Smooth muscle cell (in vitro differentiated cells): ENCODE results near the gene CGRRF1. TPM values are rescaled to one million over a fixed set of nuclear protein-coding genes. Genes with fewer than 3 reads are reported as not detected.
A peak's percentile ranks its signal among the peaks of the same experiment; 100 is the strongest.

Experiments used
- DNase-seq: peaks from one replicate; lab custom pipeline; 2025; ENCODE audit not compliant: unreplicated experiment; lab: John Stamatoyannopoulos, UW
- H2AFZ ChIP-seq: fragments of 200-600 bp; sonication (generic); 2 replicates; pipeline ENCODE4 v1.6.0; 2016; ENCODE audit warnings: antibody characterized with exemption, low read depth, mild to moderate bottlenecking
- H3F3A ChIP-seq: fragments of 200-600 bp; sonication (generic); 2 replicates; pipeline ENCODE4 v1.6.0; 2017; ENCODE audit warnings: antibody characterized with exemption, low read depth
- H3K27ac ChIP-seq: fragments of 200-600 bp; sonication (generic); 2 replicates; pipeline ENCODE4 v1.5.1; 2016; ENCODE audit warnings: low read depth, mild to moderate bottlenecking
- H3K27me3 ChIP-seq: fragments of 200-600 bp; sonication (generic); 2 replicates; pipeline ENCODE4 v1.6.1; 2016; ENCODE audit warnings: low read depth, mild to moderate bottlenecking
- H3K36me3 ChIP-seq: fragments of 200-600 bp; sonication (generic); 2 replicates; pipeline ENCODE4 v1.5.1; 2016; ENCODE audit warnings: low read depth
- H3K4me1 ChIP-seq: fragments of 200-600 bp; sonication (generic); 2 replicates; pipeline ENCODE4 v1.5.1; 2016; ENCODE audit warnings: low read depth
- H3K4me2 ChIP-seq: fragments of 200-600 bp; sonication (generic); 2 replicates; pipeline ENCODE4 v1.6.0; 2016; ENCODE audit warnings: mild to moderate bottlenecking
- H3K4me3 ChIP-seq: fragments of 200-600 bp; sonication (generic); 2 replicates; pipeline ENCODE4 v1.5.1; 2016; ENCODE audit warnings: mild to moderate bottlenecking
- H3K79me2 ChIP-seq: fragments of 200-600 bp; sonication (generic); 2 replicates; pipeline ENCODE4 v1.6.0; 2016; ENCODE audit warnings: low read depth, mild to moderate bottlenecking
- H3K9ac ChIP-seq: fragments of 200-600 bp; sonication (generic); 2 replicates; pipeline ENCODE4 v1.6.0; 2016; ENCODE audit warnings: low read depth
- H3K9me3 ChIP-seq: fragments of 200-600 bp; sonication (generic); replicated peaks from 2 replicates; pipeline ENCODE4 v1.5.1; 2016; ENCODE audit warnings: low read depth
- H4K20me1 ChIP-seq: fragments of 200-600 bp; sonication (generic); 2 replicates; pipeline ENCODE4 v1.6.0; 2016; ENCODE audit warnings: low read depth
- CTCF ChIP-seq: fragments of 200-600 bp; sonication (generic); IDR thresholded peaks from 2 replicates; pipeline ENCODE4 v1.5.1; 2017; ENCODE audit warnings: borderline replicate concordance, mild to moderate bottlenecking, antibody characterized with exemption; ENCODE audit not compliant: insufficient read depth, poor library complexity, severe bottlenecking
- WGBS: methylation state at CpG from one replicate; pipeline ENCODE4 v1.1.7; 2016; ENCODE audit warnings: low lambda C conversion rate; 5-methylcytosine and 5-hydroxymethylcytosine counted together
- polyA plus RNA-seq: library from polyadenylated mRNA; unstranded; fragments of >200 nt; fragmentation: Nextera tagmentation; extraction: Ambion mirVana; gene quantifications from 2 replicates; pipeline ENCODE4 v1.2.1, GENCODE V29; 2016
- total RNA-seq: library from RNA; depleted of rRNA; stranded (reverse); fragments of >200 nt; gene quantifications from 2 replicates; pipeline ENCODE4 v1.2.3, GENCODE V29; 2014

CGRRF1 gene
- total and polyA plus RNA-seq, 2 experiments from 2014 or later: 20.7 to 30.6 TPM

GRCh38 chr14:54475187-54475899 lies 34.4 kb upstream of the CGRRF1 start:
- DNase-seq: no peak
- Histone ChIP-seq H4K20me1 (peaks cover 50% of the 10 kb centered on the region), H3K9me3 (no peaks in the 10 kb centered on the region), H3F3A (peaks cover 6% of the 10 kb centered on the region), H3K4me2 (peak overlapping the region; percentile 43), H3K27me3 (no peaks in the 10 kb centered on the region), H3K27ac (peak overlapping the region; percentile 49), H3K4me3 (no peak overlapping the region), H3K4me1 (peaks cover 33% of the 10 kb centered on the region), H3K36me3 (no peaks in the 10 kb centered on the region), H3K79me2 (no peaks in the 10 kb centered on the region), H2AFZ (no peak overlapping the region), H3K9ac (peak overlapping the region; percentile 9)
- no peak for TF ChIP-seq CTCF
- 86% methylated on average over 4 of the region's 4 CpGs for WGBS

- whole genome bisulfite sequencing: 88% methylated on average over 4 of the region's 4 CpGs
- peaks cover 55% of the 10 kb centered on the region for H4K20me1 ChIP-seq
- H3F3A ChIP-seq: peaks cover 9% of the 10 kb centered on the region
- H3K4me2 ChIP-seq: peak overlapping the region; percentile 43
- H2AFZ ChIP-seq: no peak overlapping the region
- H3K4me1 ChIP-seq: peaks cover 33% of the 10 kb centered on the region
- DNase-seq: no peak
- H3K4me3 ChIP-seq: no peak overlapping the region
- no peaks in the 10 kb centered on the region for H3K79me2 ChIP-seq
- H3K9me3 ChIP-seq: no peaks in the 10 kb centered on the region
- peak overlapping the region; percentile 9 for H3K9ac ChIP-seq
- no peak for TF ChIP-seq CTCF
- H3K36me3 ChIP-seq: no peaks in the 10 kb centered on the region
- H3K27ac ChIP-seq: peak overlapping the region; percentile 49
- no peaks in the 10 kb centered on the region for H3K27me3 ChIP-seq
These were observed 33.8 kb upstream of the CGRRF1 start for GRCh38 chr14:54475911-54476310.

- Histone ChIP-seq H3K27ac (peak overlapping the region; percentile 77), H4K20me1 (peaks cover 78% of the 10 kb centered on the region), H3K9me3 (no peaks in the 10 kb centered on the region), H3K4me1 (peaks cover 21% of the 10 kb centered on the region), H3K4me3 (no peak overlapping the region), H3F3A (peaks cover 9% of the 10 kb centered on the region), H3K4me2 (peak overlapping the region; percentile 22), H3K27me3 (no peaks in the 10 kb centered on the region), H3K36me3 (no peaks in the 10 kb centered on the region), H2AFZ (no peak overlapping the region), H3K79me2 (peaks cover 11% of the 10 kb centered on the region), H3K9ac (no peak overlapping the region)
- DNase-seq: no peak
- 15% methylated on average over 3 of the region's 3 CpGs for WGBS
- TF ChIP-seq CTCF: no peak
These were observed 31.0 kb upstream of the CGRRF1 start for GRCh38 chr14:54478636-54479215.
